Naive B cell (primary cell): ENCODE measurements around the gene PPM1L. TPM values are rescaled to one million over a fixed set of nuclear protein-coding genes. Genes with fewer than 3 reads are reported as not detected.

Source experiments
- ATAC-seq, 2 donors: fragments of 150-1000 bp; cut with Tn5 transposase; 2 replicates each; pipeline ENCODE4 v1.10.0; 2021; ENCODE audit warnings: low read depth in 2 of 2, mild to moderate bottlenecking in 2 of 2, moderate library complexity in 2 of 2
- DNase-seq: peaks from one replicate; pipeline ENCODE4 v3.0.0; 2022
- H3K27ac Mint-ChIP-seq, 6 donors: one replicate each; pipeline ENCODE4 v1.8.0; 2020 to 2022; ENCODE audit warnings: mild to moderate bottlenecking in 6 of 6, mixed read lengths in 6 of 6, moderate library complexity in 5 of 6, inconsistent platforms in 2 of 6
- H3K27me3 Mint-ChIP-seq, 3 donors: one replicate each; pipeline ENCODE4 v1.8.0; 2021 to 2022; ENCODE audit warnings: mixed read lengths in 3 of 3, mild to moderate bottlenecking in 1 of 3
- H3K36me3 Mint-ChIP-seq, 2 donors: one replicate each; pipeline ENCODE4 v1.8.0; 2020 to 2022; ENCODE audit warnings: mixed read lengths in 2 of 2, inconsistent platforms in 1 of 2, mild to moderate bottlenecking in 1 of 2
- H3K4me1 Mint-ChIP-seq, 3 donors: one replicate each; pipeline ENCODE4 v1.8.0; 2020 to 2022; ENCODE audit warnings: mixed read lengths in 3 of 3, inconsistent platforms in 1 of 3, mild to moderate bottlenecking in 1 of 3, moderate library complexity in 1 of 3
- H3K4me3 Mint-ChIP-seq, 8 donors: one replicate each; pipeline ENCODE4 v1.8.0; 2020 to 2022; ENCODE audit warnings: mild to moderate bottlenecking in 8 of 8, mixed read lengths in 8 of 8, moderate library complexity in 8 of 8, inconsistent platforms in 2 of 8
- H3K9me3 Mint-ChIP-seq, 7 donors: one replicate each; pipeline ENCODE4 v1.8.0; 2020 to 2022; ENCODE audit warnings: mixed read lengths in 7 of 7, mild to moderate bottlenecking in 5 of 7, inconsistent platforms in 2 of 7, moderate library complexity in 1 of 7
- polyA plus RNA-seq, 6 donors: library from polyadenylated mRNA; unstranded; fragments of 300-500 nt; fragmentation: Illumina TruSeq; gene quantifications; one replicate each; pipeline ENCODE4 v1.2.3, GENCODE V29; 2021; ENCODE audit warnings: low read depth in 6 of 6

The PPM1L gene
- polyA plus RNA-seq, 6 donors from 2014 or later: 0.49 to 2.4 (median 2.1) TPM; not detected in 1

DNA sequence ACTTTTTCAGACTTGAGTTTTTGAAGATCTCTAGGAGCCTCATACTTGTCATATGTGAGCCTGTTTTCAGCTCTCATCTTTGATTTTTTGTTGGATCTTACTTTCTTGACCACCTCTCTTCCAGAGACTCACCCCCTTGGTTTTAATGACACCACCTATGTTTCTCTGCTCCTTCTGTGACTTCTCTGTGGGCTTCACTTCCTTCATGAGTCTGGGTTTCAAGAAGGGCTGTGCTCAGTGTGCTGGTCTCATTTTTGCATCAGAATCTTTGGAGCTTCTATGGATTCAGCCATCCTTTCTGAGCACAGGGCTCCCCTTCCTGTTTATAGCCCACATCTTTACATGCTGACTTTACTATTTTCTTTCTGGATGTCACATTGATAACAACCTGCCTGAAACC, 17.7 kb downstream of the PPM1L start:
- peaks cover 0 to 3% (median 0%) of the 10 kb centered on the region in 3 donors for H3K27me3 Mint-ChIP-seq
- no peak overlapping the region for H3K4me3 Mint-ChIP-seq
- no peaks in the 10 kb centered on the region for H3K4me1 Mint-ChIP-seq
- peaks cover 0 to 3% of the 10 kb centered on the region in 2 donors for H3K36me3 Mint-ChIP-seq
- H3K27ac Mint-ChIP-seq: no peak overlapping the region
- no peak for DNase-seq
- no peaks in the 10 kb centered on the region for H3K9me3 Mint-ChIP-seq
- ATAC-seq: no peak

DNA sequence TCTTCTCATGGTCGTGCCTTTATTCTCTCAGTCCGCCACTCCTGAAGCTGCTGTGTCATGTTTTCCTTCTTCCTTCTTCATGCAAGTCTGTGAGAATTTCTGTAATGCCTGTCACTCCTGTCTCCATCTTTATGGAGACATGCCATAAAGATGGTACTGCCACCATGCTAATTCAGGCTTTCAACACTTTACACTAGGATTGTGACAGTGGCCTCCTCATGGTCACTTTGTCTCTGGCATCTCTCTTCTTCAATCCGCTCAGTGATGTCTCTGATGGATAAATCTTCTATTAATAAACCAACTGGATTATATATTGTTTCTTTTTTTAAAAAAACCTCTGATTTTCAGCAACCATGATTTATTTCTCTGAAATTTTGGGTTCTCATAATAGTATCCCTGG, 18.1 kb downstream of the PPM1L start:
- Mint-ChIP-seq H3K36me3 (no peaks in the 10 kb centered on the region), H3K27me3 (peaks cover 0 to 3% (median 0%) of the 10 kb centered on the region in 3 donors), H3K27ac (no peak overlapping the region), H3K9me3 (no peaks in the 10 kb centered on the region), H3K4me3 (no peak overlapping the region), H3K4me1 (no peaks in the 10 kb centered on the region)
- no peak for DNase-seq
- no peak for ATAC-seq

DNA sequence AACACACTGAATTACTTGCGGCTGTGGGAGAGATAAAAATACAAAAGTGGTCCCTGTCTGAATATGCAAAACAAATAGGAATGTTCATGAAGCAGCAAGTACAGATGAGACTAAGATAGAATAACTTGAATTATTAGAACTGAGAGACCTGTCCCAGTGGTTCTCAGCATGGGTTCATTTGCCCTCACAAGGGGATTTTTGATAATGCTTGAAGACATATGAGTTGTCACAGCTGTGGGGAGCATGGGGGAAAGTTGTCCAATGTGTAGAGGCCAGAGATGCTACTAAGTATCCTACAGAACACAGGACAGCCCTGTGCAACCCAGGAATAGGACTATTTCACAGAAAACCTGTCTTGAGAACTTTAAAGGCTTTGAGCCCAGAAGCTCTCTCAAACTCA, 22.4 kb downstream of the PPM1L start:
- Mint-ChIP-seq H3K4me1 (peaks cover 0 to 10% (median 0%) of the 10 kb centered on the region in 3 donors), H3K4me3 (no peak overlapping the region), H3K9me3 (no peaks in the 10 kb centered on the region), H3K27ac (no peak overlapping the region), H3K27me3 (peaks cover 0 to 3% (median 0%) of the 10 kb centered on the region in 3 donors), H3K36me3 (no peaks in the 10 kb centered on the region)
- DNase-seq: no peak
- ATAC-seq: no peak

DNA sequence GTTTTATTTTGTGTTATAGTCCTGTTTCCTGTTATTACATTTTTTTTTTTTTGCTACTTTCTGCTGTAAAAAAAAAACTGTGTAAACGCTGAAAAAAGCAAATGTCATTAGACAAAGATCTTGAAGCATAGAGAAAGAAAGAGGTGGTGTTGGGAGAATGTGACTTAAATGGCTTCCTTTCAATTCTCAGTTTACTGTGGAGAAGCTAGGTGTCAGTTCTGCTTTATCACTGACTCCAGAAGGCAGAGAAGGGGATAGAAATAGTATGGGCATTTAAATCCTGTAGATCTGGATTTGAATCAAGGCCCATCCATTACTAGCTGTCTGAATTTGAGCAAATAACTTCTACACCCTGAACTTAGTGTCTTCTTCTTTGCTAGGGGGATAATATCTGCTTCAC, 23.0 kb downstream of the PPM1L start:
- Mint-ChIP-seq H3K4me3 (no peak overlapping the region), H3K9me3 (no peaks in the 10 kb centered on the region), H3K4me1 (peaks cover 0 to 10% (median 0%) of the 10 kb centered on the region in 3 donors), H3K27me3 (peaks cover 0 to 3% (median 0%) of the 10 kb centered on the region in 3 donors), H3K36me3 (no peaks in the 10 kb centered on the region), H3K27ac (peak overlapping the region in 1 of 6 donors; percentile 28)
- DNase-seq (no peak), ATAC-seq (no peak)

DNA sequence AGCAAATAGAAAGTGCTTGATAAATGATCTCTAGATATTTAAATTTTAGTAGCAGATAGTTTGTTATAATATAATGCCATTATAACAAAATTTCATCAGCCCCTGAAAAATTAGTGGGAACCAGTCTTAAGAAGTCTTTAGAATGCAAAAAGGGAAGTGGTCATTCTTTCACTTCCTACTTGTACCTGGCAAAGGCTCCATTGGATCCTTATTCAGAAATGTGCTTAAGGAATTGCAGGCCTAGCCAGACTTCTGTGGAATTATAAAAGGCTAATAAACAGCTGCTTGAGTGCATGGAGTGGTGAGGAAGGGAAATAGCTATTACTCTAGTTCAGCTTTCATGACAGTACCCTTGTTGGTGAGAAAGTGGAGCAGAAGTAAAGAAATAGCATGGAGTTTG, 24.2 kb downstream of the PPM1L start:
- H3K27me3 Mint-ChIP-seq: no peaks in the 10 kb centered on the region
- ATAC-seq: peak; percentile 34 to 54
- peaks cover 0 to 10% (median 0%) of the 10 kb centered on the region in 3 donors for H3K4me1 Mint-ChIP-seq
- H3K27ac Mint-ChIP-seq: no peak overlapping the region
- no peak for DNase-seq
- H3K36me3 Mint-ChIP-seq: no peaks in the 10 kb centered on the region
- no peak overlapping the region for H3K4me3 Mint-ChIP-seq
- no peaks in the 10 kb centered on the region for H3K9me3 Mint-ChIP-seq

DNA sequence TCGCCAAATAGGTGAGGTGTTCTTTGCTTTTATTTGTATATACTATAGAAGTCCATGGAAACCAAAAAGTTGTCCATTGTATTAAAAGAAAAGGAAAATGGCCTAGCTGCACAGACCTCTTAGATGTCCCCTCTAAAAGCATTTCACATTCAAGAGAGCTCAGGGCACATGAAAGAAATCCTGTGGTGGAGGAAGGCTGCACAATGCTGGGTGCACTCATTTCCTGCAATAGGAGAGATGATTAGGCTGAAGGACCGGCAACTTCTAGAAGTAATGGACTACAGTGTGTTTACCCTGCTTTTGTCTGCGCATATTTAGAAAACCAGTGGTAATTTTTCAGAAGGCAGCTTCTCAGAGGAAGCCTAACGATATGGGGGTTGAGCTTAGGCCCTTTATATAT, 25.4 kb downstream of the PPM1L start:
- Mint-ChIP-seq H3K4me1 (peaks cover 0 to 10% (median 8%) of the 10 kb centered on the region in 3 donors), H3K27ac (no peak overlapping the region), H3K9me3 (peaks cover 0 to 1% (median 0%) of the 10 kb centered on the region in 7 donors), H3K4me3 (no peak overlapping the region), H3K36me3 (no peaks in the 10 kb centered on the region), H3K27me3 (no peaks in the 10 kb centered on the region)
- DNase-seq (no peak), ATAC-seq (no peak)

DNA sequence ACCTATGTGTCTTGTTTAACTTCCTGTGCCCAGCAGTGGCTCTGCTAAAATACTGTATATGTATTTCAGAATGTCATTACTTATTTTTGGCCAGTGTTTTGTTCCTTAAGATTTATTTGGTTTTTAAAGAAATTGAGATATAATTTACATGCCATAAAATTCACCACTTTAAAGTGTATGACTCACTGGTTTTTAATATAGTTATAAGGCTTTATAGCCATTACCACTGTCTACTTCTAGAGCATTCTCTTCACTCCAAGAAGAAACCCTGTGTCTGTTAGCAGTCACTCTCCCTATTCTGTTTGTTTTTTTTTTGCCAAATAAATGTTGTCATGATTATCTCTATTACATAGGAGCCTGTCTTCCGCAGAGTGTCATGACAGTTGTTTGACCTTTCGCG, 25.8 kb downstream of the PPM1L start:
- Mint-ChIP-seq H3K9me3 (peaks cover 0 to 4% (median 3%) of the 10 kb centered on the region in 7 donors), H3K4me3 (no peak overlapping the region), H3K4me1 (peaks cover 0 to 10% (median 8%) of the 10 kb centered on the region in 3 donors), H3K27ac (no peak overlapping the region), H3K27me3 (no peaks in the 10 kb centered on the region), H3K36me3 (no peaks in the 10 kb centered on the region)
- ATAC-seq (no peak), DNase-seq (no peak)

DNA sequence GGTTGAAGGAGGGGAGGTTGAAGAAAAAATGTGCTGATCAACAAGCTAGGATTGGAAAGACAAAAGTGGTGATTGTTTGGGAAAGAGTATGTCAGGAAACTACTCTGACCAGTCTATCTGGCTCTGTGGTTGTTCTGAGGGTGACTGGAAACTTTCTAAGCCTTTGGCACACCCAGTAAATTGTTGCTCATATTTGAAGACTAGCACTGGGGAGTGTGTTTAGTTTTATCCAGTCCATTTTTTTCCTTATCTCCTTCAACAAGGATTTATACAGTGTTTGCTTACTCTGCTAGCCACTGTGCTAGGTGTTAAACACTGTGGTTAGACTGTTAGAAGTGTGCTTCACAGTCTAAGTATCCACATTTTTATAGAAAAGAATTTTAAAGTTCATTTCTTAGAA, 28.8 kb downstream of the PPM1L start:
- peaks cover 0 to 8% (median 7%) of the 10 kb centered on the region in 3 donors for H3K4me1 Mint-ChIP-seq

DNA sequence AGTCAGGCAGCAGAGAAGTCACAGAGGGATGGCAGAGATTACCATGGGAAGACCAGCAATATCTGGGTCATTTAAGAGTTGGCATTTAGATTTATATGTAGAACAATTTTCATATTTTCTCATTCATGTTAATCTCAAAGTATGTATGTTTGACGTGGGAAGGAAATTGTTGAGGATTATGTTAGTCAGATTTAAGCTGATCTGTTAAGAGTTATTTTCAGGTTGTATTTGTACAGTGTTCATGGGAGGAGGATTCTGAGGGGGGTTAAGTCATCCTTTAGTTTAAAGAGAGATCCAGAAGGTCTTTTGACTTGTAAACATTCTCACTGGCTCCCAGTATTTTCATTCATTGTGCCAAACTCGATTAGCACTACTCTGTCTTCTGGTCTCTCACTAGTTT, 34.7 kb downstream of the PPM1L start:
- no peak for ATAC-seq

More for the DNA sequence above, 28.8 kb downstream of the PPM1L start:
- peak overlapping the region in 1 of 6 donors; percentile 4 for H3K27ac Mint-ChIP-seq
- H3K36me3 Mint-ChIP-seq: no peaks in the 10 kb centered on the region
- ATAC-seq: no peak
- no peaks in the 10 kb centered on the region for H3K27me3 Mint-ChIP-seq
- no peak for DNase-seq
- peaks cover 0 to 22% (median 10%) of the 10 kb centered on the region in 7 donors for H3K9me3 Mint-ChIP-seq
- H3K4me3 Mint-ChIP-seq: no peak overlapping the region

DNA sequence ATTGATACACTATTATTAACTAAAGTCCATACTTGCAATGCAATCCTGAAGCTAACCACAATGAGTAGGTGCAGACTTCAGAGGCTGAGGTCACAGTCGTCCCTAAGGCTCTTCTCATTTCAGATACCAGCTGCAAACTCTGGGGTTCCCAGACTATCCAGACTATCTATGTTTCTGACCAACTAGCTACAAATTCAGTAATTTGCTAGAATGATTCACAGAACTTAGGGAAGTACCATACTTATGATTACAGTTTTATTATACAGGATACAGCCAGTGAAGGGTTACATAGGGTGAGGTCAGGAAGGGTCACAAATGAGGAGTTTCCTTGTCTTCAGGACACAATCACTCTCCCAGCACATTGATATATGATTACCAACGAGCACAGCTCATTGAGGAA, 36.5 kb downstream of the PPM1L start:
- no peak for DNase-seq
- Mint-ChIP-seq H3K4me3 (no peak overlapping the region), H3K27me3 (no peaks in the 10 kb centered on the region), H3K36me3 (peaks cover 0 to 12% of the 10 kb centered on the region in 2 donors), H3K4me1 (no peaks in the 10 kb centered on the region), H3K9me3 (peaks cover 0 to 24% (median 4%) of the 10 kb centered on the region in 7 donors), H3K27ac (no peak overlapping the region)
- ATAC-seq: no peak

More for the DNA sequence above, 34.7 kb downstream of the PPM1L start:
- Mint-ChIP-seq H3K4me1 (peaks cover 0 to 4% (median 0%) of the 10 kb centered on the region in 3 donors), H3K36me3 (peaks cover 0 to 8% of the 10 kb centered on the region in 2 donors), H3K9me3 (peaks cover 0 to 35% (median 13%) of the 10 kb centered on the region in 7 donors), H3K27me3 (no peaks in the 10 kb centered on the region), H3K27ac (no peak overlapping the region), H3K4me3 (no peak overlapping the region)
- DNase-seq: no peak

DNA sequence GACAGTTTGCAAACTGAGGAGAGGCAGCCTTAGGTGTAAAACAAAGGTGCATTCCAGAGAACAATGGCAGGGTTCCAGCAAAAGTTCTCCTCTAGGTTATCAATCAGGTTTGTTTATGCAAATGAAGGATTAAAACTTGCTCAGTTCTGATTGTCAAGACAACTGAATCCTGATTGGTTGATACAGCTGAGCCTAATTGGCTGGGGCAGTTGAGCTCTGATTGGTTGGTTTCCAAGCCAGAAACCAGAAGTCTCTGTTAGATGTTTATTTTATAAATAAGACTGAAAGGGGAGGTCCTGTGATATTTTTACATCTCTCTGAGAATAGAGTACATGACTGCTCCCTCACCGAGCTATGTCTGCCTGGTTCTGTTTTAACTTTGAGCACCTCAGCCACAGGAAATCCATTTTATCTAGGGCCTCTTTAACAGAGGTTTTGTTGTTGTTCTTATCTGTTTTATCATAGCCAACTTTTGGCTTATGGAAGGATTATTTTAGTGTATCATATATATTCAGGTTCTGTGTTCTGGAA, 37.8 kb downstream of the PPM1L start:
- Mint-ChIP-seq H3K4me1 (no peaks in the 10 kb centered on the region), H3K36me3 (peaks cover 0 to 13% of the 10 kb centered on the region in 2 donors), H3K27ac (no peak overlapping the region), H3K4me3 (no peak overlapping the region), H3K9me3 (peaks cover 0 to 13% (median 0%) of the 10 kb centered on the region in 7 donors), H3K27me3 (no peaks in the 10 kb centered on the region)
- no peak for ATAC-seq
- DNase-seq: no peak

DNA sequence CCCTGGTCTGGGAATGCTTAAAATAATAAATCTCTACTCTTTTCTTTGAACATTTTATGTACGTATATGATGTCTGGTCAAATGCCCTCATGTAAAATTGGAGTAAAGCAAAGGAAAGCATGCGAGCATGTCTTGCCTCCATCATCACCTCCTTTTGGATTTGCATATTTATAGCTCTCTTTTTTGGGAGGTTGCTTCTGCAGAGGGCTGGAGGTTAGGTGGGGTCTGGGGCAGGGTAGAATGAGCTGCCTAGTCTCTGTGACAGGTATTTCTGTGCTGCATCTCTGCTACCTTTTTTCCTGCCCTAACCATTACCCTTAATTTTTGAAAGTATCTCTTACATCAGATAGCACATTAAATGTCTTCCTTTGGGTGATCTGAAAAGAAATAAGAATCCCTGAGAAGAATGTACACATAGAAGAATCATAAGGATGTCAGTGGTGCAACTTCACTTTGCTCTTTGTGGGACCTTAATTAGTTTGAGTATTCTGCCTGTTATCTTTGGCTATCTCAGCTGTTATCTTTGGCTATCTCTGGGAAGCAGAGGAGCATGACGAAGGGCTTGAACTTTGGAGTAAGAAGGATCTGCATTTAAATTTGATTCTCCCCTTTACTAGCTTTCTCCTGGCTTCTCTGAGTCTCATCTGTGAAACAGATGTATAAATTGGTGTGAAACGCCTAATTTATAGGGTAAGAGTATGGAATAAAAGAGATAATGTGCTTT, 40.2 kb downstream of the PPM1L start:
- DNase-seq (no peak), ATAC-seq (no peak)
- Mint-ChIP-seq H3K9me3 (peaks cover 0 to 13% (median 0%) of the 10 kb centered on the region in 7 donors), H3K27ac (no peak overlapping the region), H3K4me3 (no peak overlapping the region), H3K27me3 (no peaks in the 10 kb centered on the region), H3K4me1 (no peaks in the 10 kb centered on the region), H3K36me3 (peaks cover 0 to 13% of the 10 kb centered on the region in 2 donors)

DNA sequence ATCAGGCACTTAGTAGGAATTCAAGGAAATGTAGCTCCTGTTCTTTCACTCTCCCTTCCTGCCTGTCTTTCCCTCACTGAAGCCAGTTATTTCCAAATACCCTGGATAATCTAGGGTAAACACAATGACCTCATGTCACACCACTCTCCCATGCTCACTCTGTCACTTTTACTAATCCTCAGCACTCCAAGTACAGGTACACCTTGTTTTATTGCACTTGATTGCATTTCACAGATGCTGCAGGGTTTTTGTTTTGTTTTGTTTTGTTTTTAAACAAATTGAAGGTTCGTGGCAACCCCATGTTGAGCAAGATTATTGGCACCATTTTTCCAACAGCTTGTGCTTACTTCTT, 40.8 kb downstream of the PPM1L start:
- peaks cover 0 to 5% (median 1%) of the 10 kb centered on the region in 3 donors for H3K4me1 Mint-ChIP-seq
- H3K9me3 Mint-ChIP-seq: peaks cover 0 to 13% (median 0%) of the 10 kb centered on the region in 7 donors
- no peak for ATAC-seq
- peaks cover 0 to 13% of the 10 kb centered on the region in 2 donors for H3K36me3 Mint-ChIP-seq
- H3K4me3 Mint-ChIP-seq: no peak overlapping the region
- no peaks in the 10 kb centered on the region for H3K27me3 Mint-ChIP-seq
- peak overlapping the region in 1 of 6 donors; percentile 7 for H3K27ac Mint-ChIP-seq
- no peak for DNase-seq

DNA sequence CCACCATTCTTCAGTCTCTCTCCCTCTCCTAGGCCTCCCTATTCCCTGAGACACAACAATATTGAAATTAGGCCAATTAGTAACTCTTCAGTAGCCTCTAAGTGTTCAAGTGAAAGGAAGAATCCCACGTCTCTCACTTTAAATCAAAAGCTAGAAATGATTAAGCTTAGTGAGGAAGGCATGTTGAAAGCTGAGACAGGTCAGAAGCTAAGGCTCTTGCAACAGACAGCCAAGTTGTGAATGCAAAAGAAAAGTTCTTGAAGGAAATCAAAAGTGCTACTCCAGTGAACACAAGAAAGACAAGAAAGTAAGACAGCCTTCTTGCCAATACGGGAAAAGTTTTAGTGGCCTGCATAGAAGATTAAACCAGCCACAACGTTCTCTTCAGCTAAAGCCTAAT, 41.3 kb downstream of the PPM1L start:
- ATAC-seq: no peak
- Mint-ChIP-seq H3K27me3 (no peaks in the 10 kb centered on the region), H3K36me3 (peaks cover 0 to 13% of the 10 kb centered on the region in 2 donors), H3K4me1 (peaks cover 0 to 8% (median 5%) of the 10 kb centered on the region in 3 donors), H3K4me3 (no peak overlapping the region), H3K27ac (no peak overlapping the region), H3K9me3 (peaks cover 0 to 13% (median 0%) of the 10 kb centered on the region in 7 donors)
- DNase-seq: no peak
